ENCODE data around the gene HNRNPLL.
A peak's percentile ranks its signal among the peaks of the same experiment; 100 is the strongest.
"Not testable (repeated sequence)": the region's sequence is repeated elsewhere in the genome, so short reads cannot be mapped to it uniquely, and the experiment has no call there.

The HNRNPLL gene

GRCh38 chr2:38602732-38603401, at the start of gene HNRNPLL:
HNRNPLL (minus strand) TSS chr2:38602928; CDS start chr2:38602626, 302 bp downstream.
- intact Hi-C loops (cut with DNase I; ENCODE audit: low total_unique reads), result loop anchor here (2.0 to 5.0 kb wide), 2 partner anchors 64 to 148 kb away; partner anchors contain the start of genes GALM and SRSF7
- no peaks in the 10 kb centered on the region for H3K27me3 ChIP-seq

GRCh38 chr2:38650717-38651116, 48.0 kb upstream of the HNRNPLL start:
- Histone ChIP-seq H3K9me3 (no peaks in the 10 kb centered on the region), H3K27me3 (no peaks in the 10 kb centered on the region), H3K4me3 (no peak overlapping the region), H3K36me3 (no peaks in the 10 kb centered on the region), H3K27ac (no peak overlapping the region), H3K4me1 (no peaks in the 10 kb centered on the region)
- DNase-seq, result no peak
- intact Hi-C loops (cut with DNase I; ENCODE audit: low total_unique reads), result no loop called here
- no peak for TF ChIP-seq CTCF (IDR thresholded peaks at IDR 0.05)

More at GRCh38 chr2:38602732-38603401, at the start of gene HNRNPLL:
- DNase-seq, result peak; percentile 96 to 100
- Histone ChIP-seq H3K4me3 (peak within 1 kb of the TSS; percentile 64 to 74), H3K9me3 (no peaks in the 10 kb centered on the region), H3K27ac (peak within 1 kb of the TSS; percentile 94 to 97), H3K36me3 (no peaks in the 10 kb centered on the region), H3K4me1 (peaks cover 0 to 32% (median 17%) of the 10 kb centered on the region in 4 donors)
- TF ChIP-seq CTCF (IDR thresholded peaks at IDR 0.05), result no peak

- no peak overlapping the region for H3K27ac ChIP-seq
- H3K36me3 ChIP-seq, result no peaks in the 10 kb centered on the region
- no peak overlapping the region for H3K4me3 ChIP-seq
- no peaks in the 10 kb centered on the region for H3K4me1 ChIP-seq
- TF ChIP-seq CTCF (IDR thresholded peaks at IDR 0.05), result no peak
- H3K9me3 ChIP-seq, result no peaks in the 10 kb centered on the region
- H3K27me3 ChIP-seq, result no peaks in the 10 kb centered on the region
- intact Hi-C loops (cut with DNase I; ENCODE audit: low total_unique reads), result no loop called here
- no peak for DNase-seq
Measured at GRCh38 chr2:38650012-38650411, 47.3 kb upstream of the HNRNPLL start.

- Histone ChIP-seq H3K27ac (no peak overlapping the region), H3K9me3 (no peaks in the 10 kb centered on the region), H3K4me3 (no peak overlapping the region), H3K4me1 (no peaks in the 10 kb centered on the region), H3K27me3 (no peaks in the 10 kb centered on the region), H3K36me3 (no peaks in the 10 kb centered on the region)
- intact Hi-C loops (cut with DNase I; ENCODE audit: low total_unique reads), result no loop called here
- DNase-seq, result no peak
- TF ChIP-seq CTCF (IDR thresholded peaks at IDR 0.05), result no peak
Measured at GRCh38 chr2:38649176-38649728, 46.5 kb upstream of the HNRNPLL start.

GRCh38 chr2:38648107-38648761, 45.5 kb upstream of the HNRNPLL start:
- intact Hi-C loops (cut with DNase I; ENCODE audit: low total_unique reads), result no loop called here
- no peak for DNase-seq
- H3K36me3 ChIP-seq, result no peaks in the 10 kb centered on the region
- H3K9me3 ChIP-seq, result no peaks in the 10 kb centered on the region
- no peaks in the 10 kb centered on the region for H3K4me1 ChIP-seq
- H3K27ac ChIP-seq, result no peak overlapping the region
- TF ChIP-seq CTCF (IDR thresholded peaks at IDR 0.05), result no peak
- no peaks in the 10 kb centered on the region for H3K27me3 ChIP-seq
- no peak overlapping the region for H3K4me3 ChIP-seq

- H3K4me3 ChIP-seq; H3K9me3 ChIP-seq; H3K27me3 ChIP-seq; H3K36me3 ChIP-seq; H3K27ac ChIP-seq; intact Hi-C loops (cut with DNase I; ENCODE audit: low total_unique reads); H3K4me1 ChIP-seq; DNase-seq: not testable (repeated sequence)
Measured at GRCh38 chr2:38643683-38644511, 41.2 kb upstream of the HNRNPLL start.

All from tibial artery (tissue), 4 donors.